HepG2 (cell line): ENCODE data around the gene PALM. TPM values are rescaled to one million over a fixed set of nuclear protein-coding genes. Genes with fewer than 3 reads are reported as not detected.

Experiments
- BHLHE40 ChIP-seq: IDR thresholded peaks from 2 replicates; pipeline ENCODE4 v1.6.1; 2011; ENCODE audit warnings: low read length, improper control_type of control experiment
- EEA1 ChIP-seq: sonication (generic); formaldehyde crosslinking; IDR thresholded peaks from 2 replicates; pipeline ENCODE4 v1.5.1; 2020; ENCODE audit warnings: mild to moderate bottlenecking, missing genetic modification reagents, borderline replicate concordance
- HCFC1 ChIP-seq: fragments of 150-350 bp; IDR thresholded peaks from 2 replicates; pipeline ENCODE4 v1.6.1; 2014; ENCODE audit warnings: low read depth, low read length
- HDAC6 ChIP-seq: fragments of 200-600 bp; sonication (generic); IDR thresholded peaks from 2 replicates; pipeline ENCODE4 v1.7.0; 2017; ENCODE audit warnings: mild to moderate bottlenecking, antibody characterized with exemption, low read length, low read depth
- HOXA3 ChIP-seq: sonication (generic); formaldehyde crosslinking; IDR thresholded peaks from 2 replicates; pipeline ENCODE4 v1.5.0; 2020; ENCODE audit warnings: missing genetic modification reagents
- KLF13 ChIP-seq: sonication (generic); formaldehyde crosslinking; IDR thresholded peaks from 2 replicates; pipeline ENCODE4 v1.4.0; 2020; ENCODE audit warnings: mild to moderate bottlenecking, missing genetic modification reagents
- MED13 ChIP-seq: sonication (generic); formaldehyde crosslinking; IDR thresholded peaks from 2 replicates; pipeline ENCODE4 v1.5.0; 2020; ENCODE audit warnings: missing genetic modification reagents
- MLXIP ChIP-seq: sonication (generic); formaldehyde crosslinking; IDR thresholded peaks from 2 replicates; pipeline ENCODE4 v1.9.0; 2021; ENCODE audit warnings: missing genetic modification reagents, borderline replicate concordance
- NPAS2 ChIP-seq: sonication (generic); formaldehyde crosslinking; IDR thresholded peaks from 2 replicates; pipeline ENCODE4 v1.8.0; 2022; ENCODE audit warnings: mild to moderate bottlenecking, missing genetic modification reagents, borderline replicate concordance
- NR1H2 ChIP-seq: sonication (generic); formaldehyde crosslinking; IDR thresholded peaks from 2 replicates; pipeline ENCODE4 v1.8.1; 2022; ENCODE audit warnings: low read depth, missing genetic modification reagents, borderline replicate concordance
- NR2C2 ChIP-seq: sonication (generic); formaldehyde crosslinking; IDR thresholded peaks from 2 replicates; pipeline ENCODE4 v1.4.0; 2020; ENCODE audit warnings: missing genetic modification reagents, mild to moderate bottlenecking, moderate library complexity, borderline replicate concordance
- SALL1 ChIP-seq: sonication (generic); formaldehyde crosslinking; IDR thresholded peaks from 2 replicates; pipeline ENCODE4 v1.8.0; 2022; ENCODE audit warnings: mild to moderate bottlenecking, missing genetic modification reagents
- SIN3A ChIP-seq: IDR thresholded peaks from 2 replicates; pipeline ENCODE4 v1.6.1; 2011; ENCODE audit warnings: low read depth, mild to moderate bottlenecking, control low read depth, low read length, borderline replicate concordance
- SNRNP70 ChIP-seq: fragments of 200-400 bp; formaldehyde crosslinking; IDR thresholded peaks from 2 replicates; pipeline ENCODE4 v1.6.1; 2017; ENCODE audit warnings: mild to moderate bottlenecking, low read depth, low read length, moderate library complexity
- TBX2 ChIP-seq: sonication (generic); formaldehyde crosslinking; IDR thresholded peaks from 2 replicates; pipeline ENCODE4 v1.5.0; 2020; ENCODE audit warnings: missing genetic modification reagents, mild to moderate bottlenecking, borderline replicate concordance
- THAP11 ChIP-seq: IDR thresholded peaks from 2 replicates; pipeline ENCODE4 v1.6.1; 2016; ENCODE audit warnings: missing biosample characterization, missing genetic modification reagents
- TIGD3 ChIP-seq: sonication (generic); formaldehyde crosslinking; IDR thresholded peaks from 2 replicates; pipeline ENCODE4 v1.5.1; 2020; ENCODE audit warnings: mild to moderate bottlenecking, missing genetic modification reagents, borderline replicate concordance
- TMF1 ChIP-seq: sonication (generic); formaldehyde crosslinking; IDR thresholded peaks from 2 replicates; pipeline ENCODE4 v1.8.1; 2022; ENCODE audit warnings: low read depth, missing genetic modification reagents
- ZNF143 ChIP-seq: sonication (generic); formaldehyde crosslinking; IDR thresholded peaks from 2 replicates; pipeline ENCODE4 v1.4.0; 2020; ENCODE audit warnings: missing genetic modification reagents
- ZNF264 ChIP-seq: sonication (generic); formaldehyde crosslinking; IDR thresholded peaks from 2 replicates; pipeline ENCODE4 v1.4.0; 2020; ENCODE audit warnings: missing genetic modification reagents
- ZNF280B ChIP-seq: sonication (generic); formaldehyde crosslinking; IDR thresholded peaks from 2 replicates; pipeline ENCODE4 v1.5.0; 2020; ENCODE audit warnings: missing genetic modification reagents, mild to moderate bottlenecking, borderline replicate concordance
- ZNF317 ChIP-seq: sonication (generic); formaldehyde crosslinking; IDR thresholded peaks from 2 replicates; pipeline ENCODE4 v1.5.0; 2020; ENCODE audit warnings: mild to moderate bottlenecking, missing genetic modification reagents
- ZNF616 ChIP-seq: sonication (generic); formaldehyde crosslinking; IDR thresholded peaks from 2 replicates; pipeline ENCODE4 v1.5.0; 2020; ENCODE audit warnings: low read depth, mild to moderate bottlenecking, missing genetic modification reagents
- ZSCAN29 ChIP-seq: sonication (generic); formaldehyde crosslinking; conservative IDR thresholded peaks from 2 replicates; pipeline ENCODE4 v1.4.0; 2020; ENCODE audit warnings: mild to moderate bottlenecking, missing genetic modification reagents
- polyA plus RNA-seq, 8 experiments: library from polyadenylated mRNA; depleted of rRNA in 3 of 8; stranded (reverse) in 7 of 8; unstranded in 1 of 8; fragments of >200 nt; fragmentation: Illumina TruSeq in 4 of 8; extraction: Trizol in 4 of 8; gene quantifications; 2 replicates each; pipeline versions ENCODE4 v1.2.1 to v1.2.3, GENCODE V29; 2011 to 2016; ENCODE audit warnings: low read depth in 4 of 8, missing spikeins in 1 of 8, mixed read lengths in 1 of 8; ENCODE audit not compliant: insufficient read depth in 1 of 8
- total RNA-seq, 5 experiments: library from RNA; depleted of rRNA; stranded (reverse); fragments of >200 nt; fragmentation: Illumina TruSeq; extraction: Trizol; gene quantifications; 2 replicates each; pipeline ENCODE4 v1.2.3, GENCODE V29; 2016; ENCODE audit warnings: low read depth in 1 of 5

Gene PALM
- total and polyA plus RNA-seq, 2 of the 13 experiments (the other 11 are each of a cell fraction or from before 2014, with no cell fraction given), result 4.0 to 9.7 TPM

GRCh38 chr19:664913-665443 lies 43.8 kb upstream of the PALM start (continued):
- TF ChIP-seq MLXIP, result no peak
- peak; percentile 90 for TF ChIP-seq SALL1 (CRISPR knock-in tag)
- TF ChIP-seq THAP11 (CRISPR knock-in tag), result peak; percentile 48; the same call in 1 of the 2 replicates
- TF ChIP-seq MED13 (CRISPR knock-in tag), result no peak
- no peak for TF ChIP-seq ZNF143 (CRISPR knock-in tag)
- no peak for TF ChIP-seq TIGD3 (CRISPR knock-in tag)
- TF ChIP-seq TBX2 (CRISPR knock-in tag), result peak; percentile 76; the same call in 1 of the 2 replicates
- peak; percentile 82; the same call in 1 of the 2 replicates for TF ChIP-seq ZNF280B (CRISPR knock-in tag)
- no peak for TF ChIP-seq SNRNP70
- no peak for TF ChIP-seq SIN3A
- TF ChIP-seq ZNF317 (CRISPR knock-in tag), result 0 out of 2 replicates have a peak, but pooled peaks have one; percentile 60
- no peak; the same call in 1 of the 2 replicates for TF ChIP-seq EEA1 (CRISPR knock-in tag)
- no peak for TF ChIP-seq HDAC6
- no peak for TF ChIP-seq NR2C2 (CRISPR knock-in tag)
- TF ChIP-seq KLF13, result no peak
- TF ChIP-seq NR1H2, result no peak
- TF ChIP-seq NPAS2 (CRISPR knock-in tag), result no peak
- TF ChIP-seq HOXA3 (CRISPR knock-in tag), result peak; percentile 67; the same call in 1 of the 2 replicates
- 0 out of 2 replicates have a peak, but pooled peaks have one; percentile 46 for TF ChIP-seq ZNF616 (CRISPR knock-in tag)
- TF ChIP-seq TMF1 (CRISPR knock-in tag), result peak; percentile 53; the same call in 1 of the 2 replicates
- no peak for TF ChIP-seq ZNF264 (CRISPR knock-in tag)
- no peak for TF ChIP-seq ZSCAN29 (CRISPR knock-in tag)
- TF ChIP-seq HCFC1, result no peak
- TF ChIP-seq BHLHE40, result peak; percentile 39; the same call in 1 of the 2 replicates
